MCF 10A (cell line): ENCODE data around the gene TMEM196. TPM values are rescaled to one million over a fixed set of nuclear protein-coding genes. Genes with fewer than 3 reads are reported as not detected.
A peak's percentile ranks its signal among the peaks of the same experiment; 100 is the strongest.

Experiments used
- BruUV-seq: library from RNA; stranded (reverse); fragments of 400-500 nt; replicated peaks from 2 replicates; lab custom pipeline; 2021; lab: Mats Ljungman, UMichigan
- CTCF ChIA-PET: fragments of 300-600 bp; sonication (Branson Sonifier 250); formaldehyde crosslinking; extraction: SDS; loops from one replicate; lab custom pipeline; 2021; ENCODE audit warnings: antibody characterized with exemption, inconsistent platforms; lab: Yijun Ruan, JAX
- POLR2A ChIA-PET: fragments of 300-600, 350-650 bp; sonication (Branson Sonifier 250); formaldehyde crosslinking; extraction: SDS; loops from one replicate; lab custom pipeline; 2020; ENCODE audit warnings: antibody characterized with exemption, inconsistent platforms; lab: Yijun Ruan, JAX
- DNase-seq: peaks from one replicate; pipeline ENCODE4 v3.0.0-alpha.2; 2018; ENCODE audit not compliant: unreplicated experiment
- H3K27ac Mint-ChIP-seq: one replicate; pipeline ENCODE4 v1.8.0; 2022; ENCODE audit warnings: mild to moderate bottlenecking, low read depth, mixed read lengths; ENCODE audit not compliant: unreplicated experiment
- H3K27me3 Mint-ChIP-seq: one replicate; pipeline ENCODE4 v1.8.0; 2022; ENCODE audit warnings: mixed read lengths; ENCODE audit not compliant: insufficient read depth, unreplicated experiment
- H3K36me3 Mint-ChIP-seq: one replicate; pipeline ENCODE4 v1.8.0; 2022; ENCODE audit warnings: mild to moderate bottlenecking, moderate library complexity, mixed read lengths; ENCODE audit not compliant: insufficient read depth, unreplicated experiment
- H3K4me1 Mint-ChIP-seq: one replicate; pipeline ENCODE4 v1.8.0; 2022; ENCODE audit warnings: mixed read lengths; ENCODE audit not compliant: insufficient read depth, unreplicated experiment
- H3K4me3 Mint-ChIP-seq: one replicate; pipeline ENCODE4 v1.8.0; 2022; ENCODE audit warnings: mild to moderate bottlenecking, moderate library complexity, mixed read lengths; ENCODE audit not compliant: unreplicated experiment
- H3K9me3 Mint-ChIP-seq: one replicate; pipeline ENCODE4 v1.8.0; 2022; ENCODE audit warnings: mixed read lengths; ENCODE audit not compliant: unreplicated experiment
- intact Hi-C: fragments of 100-400 bp; cut with micrococcal nuclease; formaldehyde crosslinking; loops from 2 replicates; pipeline ENCODE4 v1.14.1; 2022
- total RNA-seq: library from RNA; stranded (reverse); gene quantifications from 2 replicates; pipeline ENCODE4 v1.2.3, GENCODE V29; 2022
- TF ChIP-seq, protein P1 (sequence below): fragments of 200-600 bp; IDR thresholded peaks from one replicate; pipeline ENCODE4 v1.8.0; 2022; ENCODE audit warnings: antibody characterized with exemption, mild to moderate bottlenecking; ENCODE audit not compliant: unreplicated experiment

Gene TMEM196
- total RNA-seq, 1 experiment from 2014 or later = not detected

DNA sequence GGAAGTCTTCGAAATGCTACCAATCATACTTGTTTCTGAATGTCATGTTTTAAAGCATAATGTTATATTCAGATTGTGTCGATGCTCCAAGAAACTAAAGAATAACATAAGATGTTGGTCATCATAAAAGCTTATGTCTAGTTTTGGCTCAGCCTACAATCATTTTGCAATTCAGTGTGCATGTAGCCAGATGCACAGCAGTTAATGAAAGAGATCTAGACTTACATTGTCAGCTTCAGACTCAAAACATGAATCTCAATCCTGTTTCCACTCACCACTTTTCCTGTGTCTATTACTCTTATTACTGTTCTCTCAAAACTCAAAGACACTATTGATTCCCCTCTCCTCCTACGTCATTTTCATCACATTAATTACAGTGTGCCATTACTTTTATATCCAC, 21.4 kb downstream of the TMEM196 start:
- intact Hi-C loops = loop anchor here (5.0 kb wide), 1 partner anchor 575 kb away; no protein-coding TSS in a partner anchor
- Mint-ChIP-seq H3K27me3 (no peaks in the 10 kb centered on the region), H3K27ac (no peak overlapping the region), H3K36me3 (no peaks in the 10 kb centered on the region), H3K4me3 (no peak overlapping the region), H3K9me3 (no peaks in the 10 kb centered on the region), H3K4me1 (peaks cover 9% of the 10 kb centered on the region)
- TF ChIP-seq, protein P1, sequence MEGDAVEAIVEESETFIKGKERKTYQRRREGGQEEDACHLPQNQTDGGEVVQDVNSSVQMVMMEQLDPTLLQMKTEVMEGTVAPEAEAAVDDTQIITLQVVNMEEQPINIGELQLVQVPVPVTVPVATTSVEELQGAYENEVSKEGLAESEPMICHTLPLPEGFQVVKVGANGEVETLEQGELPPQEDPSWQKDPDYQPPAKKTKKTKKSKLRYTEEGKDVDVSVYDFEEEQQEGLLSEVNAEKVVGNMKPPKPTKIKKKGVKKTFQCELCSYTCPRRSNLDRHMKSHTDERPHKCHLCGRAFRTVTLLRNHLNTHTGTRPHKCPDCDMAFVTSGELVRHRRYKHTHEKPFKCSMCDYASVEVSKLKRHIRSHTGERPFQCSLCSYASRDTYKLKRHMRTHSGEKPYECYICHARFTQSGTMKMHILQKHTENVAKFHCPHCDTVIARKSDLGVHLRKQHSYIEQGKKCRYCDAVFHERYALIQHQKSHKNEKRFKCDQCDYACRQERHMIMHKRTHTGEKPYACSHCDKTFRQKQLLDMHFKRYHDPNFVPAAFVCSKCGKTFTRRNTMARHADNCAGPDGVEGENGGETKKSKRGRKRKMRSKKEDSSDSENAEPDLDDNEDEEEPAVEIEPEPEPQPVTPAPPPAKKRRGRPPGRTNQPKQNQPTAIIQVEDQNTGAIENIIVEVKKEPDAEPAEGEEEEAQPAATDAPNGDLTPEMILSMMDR = no peak
- no peak for DNase-seq
- ChIA-PET CTCF (interaction anchor here (0.6 to 1.9 kb wide), 10 partner anchors 38 to 1422 kb away, joined by 3 to 9 read pairs (median 3); partner anchors contain the start of gene POLR1F), POLR2A (interaction anchor here (1.0 kb wide), 1 partner anchor 552 kb away, joined by 3 read pairs; no protein-coding TSS in a partner anchor)
- BruUV-seq = no TSS peak

GRCh38 chr7:19749658-19750057, 23.8 kb downstream of the TMEM196 start:
- peak; percentile 28 for DNase-seq
- TF ChIP-seq, protein P1 = no peak
- intact Hi-C loops = loop anchor here (5.0 kb wide), 1 partner anchor 578 kb away; no protein-coding TSS in a partner anchor
- ChIA-PET CTCF (interaction anchor here (0.6 to 1.3 kb wide), 8 partner anchors 40 to 902 kb away, joined by 3 to 8 read pairs (median 4); partner anchors contain the start of gene POLR1F), POLR2A (no interaction called here)
- no peak overlapping the region for H3K4me3 Mint-ChIP-seq
- no peaks in the 10 kb centered on the region for H3K9me3 Mint-ChIP-seq
- H3K27me3 Mint-ChIP-seq = no peaks in the 10 kb centered on the region
- H3K27ac Mint-ChIP-seq = no peak overlapping the region
- no peaks in the 10 kb centered on the region for H3K36me3 Mint-ChIP-seq
- no TSS peak for BruUV-seq
- peaks cover 9% of the 10 kb centered on the region for H3K4me1 Mint-ChIP-seq

DNA sequence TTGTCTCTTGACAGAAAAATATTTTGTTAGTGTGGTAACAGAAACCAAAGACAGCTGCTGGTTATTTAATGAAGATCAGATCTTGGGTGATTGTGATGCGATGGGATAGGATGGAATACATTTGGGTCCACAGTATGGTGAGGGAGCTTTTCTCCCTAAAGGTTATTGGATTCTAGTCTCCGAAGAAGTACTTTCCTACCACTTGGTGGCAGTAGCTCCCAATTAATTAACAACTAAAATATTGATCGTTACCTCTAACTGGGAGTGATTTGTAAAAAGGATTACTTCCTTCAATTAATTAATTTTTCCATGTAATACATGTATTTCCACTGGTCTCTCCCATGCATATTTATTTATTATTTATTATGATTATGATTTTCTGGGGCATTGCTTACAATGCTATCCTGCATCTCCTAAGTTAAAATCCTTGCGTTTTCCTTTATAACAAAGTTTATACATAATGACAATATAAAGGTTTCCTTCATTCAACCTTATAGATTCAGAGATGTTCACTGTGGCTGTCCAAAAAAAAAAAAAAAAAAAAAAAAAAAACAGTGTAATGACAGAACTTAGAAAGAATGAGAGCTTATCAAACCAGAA, 25.6 kb downstream of the TMEM196 start:
- Mint-ChIP-seq H3K27me3 (no peaks in the 10 kb centered on the region), H3K36me3 (no peaks in the 10 kb centered on the region), H3K4me3 (no peak overlapping the region), H3K27ac (no peak overlapping the region), H3K4me1 (peaks cover 9% of the 10 kb centered on the region), H3K9me3 (no peaks in the 10 kb centered on the region)
- intact Hi-C loops = loop anchor here (1.0 to 2.0 kb wide), 5 partner anchors 35 to 905 kb away; no protein-coding TSS in a partner anchor
- no TSS peak for BruUV-seq
- ChIA-PET CTCF (interaction anchor here (0.5 to 4.4 kb wide), 42 partner anchors 9 to 1753 kb away, joined by 3 to 85 read pairs (median 5); partner anchors contain the start of genes ITGB8 and POLR1F), POLR2A (interaction anchor here (0.6 to 1.3 kb wide), 5 partner anchors 39 to 851 kb away, joined by 3 to 8 read pairs (median 5); partner anchors contain the start of gene POLR1F)
- TF ChIP-seq, protein P1 = peak; percentile 66
- peak; percentile 59 for DNase-seq

DNA sequence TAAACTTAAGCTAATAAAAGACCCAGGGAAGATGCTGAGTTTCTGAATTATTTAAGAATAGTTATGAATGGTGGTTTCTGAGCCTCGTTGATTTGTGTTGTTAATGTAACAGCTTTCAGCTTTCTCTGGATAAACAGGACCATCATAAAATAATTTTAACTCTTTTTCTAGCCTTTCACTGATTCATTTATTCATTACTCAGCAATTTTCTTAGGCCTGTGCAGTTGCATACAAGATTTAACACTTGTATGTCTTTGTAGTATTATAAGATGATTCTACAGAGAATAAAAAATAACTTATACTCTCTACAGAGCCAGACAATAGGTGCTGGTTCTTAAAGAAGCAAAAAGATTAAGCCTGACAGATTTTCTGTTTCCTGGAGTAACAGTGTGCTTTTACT, 29.3 kb downstream of the TMEM196 start:
- CTCF ChIA-PET = interaction anchor here (0.5 to 2.2 kb wide), 5 partner anchors 10 to 854 kb away, joined by 3 to 6 read pairs (median 3); no protein-coding TSS in a partner anchor

More for the DNA sequence above, 29.3 kb downstream of the TMEM196 start:
- H3K9me3 Mint-ChIP-seq = no peaks in the 10 kb centered on the region
- H3K27ac Mint-ChIP-seq = no peak overlapping the region
- POLR2A ChIA-PET = no interaction called here
- DNase-seq = no peak
- no peak overlapping the region for H3K4me3 Mint-ChIP-seq
- intact Hi-C loops = no loop called here
- H3K4me1 Mint-ChIP-seq = no peaks in the 10 kb centered on the region
- TF ChIP-seq, protein P1 = no peak
- no peaks in the 10 kb centered on the region for H3K27me3 Mint-ChIP-seq
- no TSS peak for BruUV-seq
- H3K36me3 Mint-ChIP-seq = no peaks in the 10 kb centered on the region
